OCI-M2 (cell line): ENCODE data around the gene DYNC1H1.
"Not testable (repeated sequence)": the region's sequence is repeated elsewhere in the genome, so short reads cannot be mapped to it uniquely, and the experiment has no call there.

ENCODE experiments used
- DNase-seq: peaks from one replicate; lab custom pipeline; 2025; ENCODE audit not compliant: unreplicated experiment; lab: John Stamatoyannopoulos, UW

The DYNC1H1 gene

GRCh38 chr14:101963656-101964296 lies 597 bp upstream of the DYNC1H1 start:
- DNase-seq: no peak

GRCh38 chr14:101965181-101965544 lies 790 bp downstream of the DYNC1H1 start:
- DNase-seq: no peak

- no peak for DNase-seq
Observed at GRCh38 chr14:101965770-101966722, 1.7 kb downstream of the DYNC1H1 start.

- DNase-seq: no peak
Observed at GRCh38 chr14:101966742-101967141, 2.4 kb downstream of the DYNC1H1 start.

- DNase-seq: no peak
Observed at GRCh38 chr14:101968186-101968585, 3.8 kb downstream of the DYNC1H1 start.

GRCh38 chr14:101969481-101969880 lies 5.1 kb downstream of the DYNC1H1 start:
- DNase-seq: no peak

- DNase-seq: no peak
Observed at GRCh38 chr14:101970830-101971400, 6.5 kb downstream of the DYNC1H1 start.

- DNase-seq: not testable (repeated sequence)
Observed at GRCh38 chr14:101971458-101971857, 7.1 kb downstream of the DYNC1H1 start.

GRCh38 chr14:101972126-101972866 lies 7.9 kb downstream of the DYNC1H1 start:
- DNase-seq: no peak

- no peak for DNase-seq
Observed at GRCh38 chr14:101973356-101973755, 9.0 kb downstream of the DYNC1H1 start.

GRCh38 chr14:101975231-101975630 lies 10.9 kb downstream of the DYNC1H1 start:
- DNase-seq: no peak

- DNase-seq: no peak
Observed at GRCh38 chr14:101977311-101978071, 13.1 kb downstream of the DYNC1H1 start.

- DNase-seq: no peak
Observed at GRCh38 chr14:101979666-101980065, 15.3 kb downstream of the DYNC1H1 start.

GRCh38 chr14:101980251-101980650 lies 15.9 kb downstream of the DYNC1H1 start:
- DNase-seq: no peak

GRCh38 chr14:101980700-101981099 lies 16.3 kb downstream of the DYNC1H1 start:
- no peak for DNase-seq

GRCh38 chr14:101982621-101983020 lies 18.2 kb downstream of the DYNC1H1 start:
- no peak for DNase-seq

- DNase-seq: not testable (repeated sequence)
Observed at GRCh38 chr14:101984831-101985230, 20.5 kb downstream of the DYNC1H1 start.

- DNase-seq: no peak
Observed at GRCh38 chr14:101985957-101986356, 21.6 kb downstream of the DYNC1H1 start.

GRCh38 chr14:101986953-101987352 lies 22.6 kb downstream of the DYNC1H1 start:
- no peak for DNase-seq

- no peak for DNase-seq
Observed at GRCh38 chr14:101988377-101988776, 24.0 kb downstream of the DYNC1H1 start.
